HG02642 (cell line): Measurements from ENCODE around the gene GARS1.
"Not testable (repeated sequence)": the region's sequence is repeated elsewhere in the genome, so short reads cannot be mapped to it uniquely, and the experiment has no call there.

Experiments
- ATAC-seq: cut with Tn5 transposase; IDR thresholded peaks from one replicate; pipeline ENCODE4 v1.9.1; 2021; ENCODE audit warnings: mild to moderate bottlenecking; ENCODE audit not compliant: unreplicated experiment, poor library complexity

The GARS1 gene

GRCh38 chr7:30617359-30617758 is 22.7 kb downstream of the GARS1 start:
- ATAC-seq, result no peak

GRCh38 chr7:30618080-30618676 is 23.5 kb downstream of the GARS1 start:
- no peak for ATAC-seq

- ATAC-seq, result no peak
Observed at GRCh38 chr7:30618961-30619360, 24.3 kb downstream of the GARS1 start.

- ATAC-seq, result no peak
Observed at GRCh38 chr7:30625283-30625682, 30.6 kb downstream of the GARS1 start.

- ATAC-seq, result no peak
Observed at GRCh38 chr7:30627026-30627425, 32.3 kb downstream of the GARS1 start.

- peak; percentile 60 for ATAC-seq
Observed at GRCh38 chr7:30630986-30631385, 36.3 kb downstream of the GARS1 start.

- no peak for ATAC-seq
Observed at GRCh38 chr7:30633223-30633622, 38.5 kb downstream of the GARS1 start.

GRCh38 chr7:30634193-30634626 is 39.5 kb downstream of the GARS1 start:
- peak; percentile 42 for ATAC-seq

- ATAC-seq, result no peak
Observed at GRCh38 chr7:30634634-30635201, 40.0 kb downstream of the GARS1 start.

GRCh38 chr7:30635798-30636197 is 41.1 kb downstream of the GARS1 start:
- ATAC-seq, result no peak

GRCh38 chr7:30642322-30642721 is 47.6 kb downstream of the GARS1 start:
- not testable (repeated sequence) for ATAC-seq

GRCh38 chr7:30642789-30643188 is 48.1 kb downstream of the GARS1 start:
- no peak for ATAC-seq

- no peak for ATAC-seq
Observed at GRCh38 chr7:30644286-30644955, 49.7 kb downstream of the GARS1 start.

- no peak for ATAC-seq
Observed at GRCh38 chr7:30645661-30646060, 51.0 kb downstream of the GARS1 start.

GRCh38 chr7:30646154-30646553 is 51.5 kb downstream of the GARS1 start:
- no peak for ATAC-seq

- no peak for ATAC-seq
Observed at GRCh38 chr7:30647589-30648364, 53.1 kb downstream of the GARS1 start.

GRCh38 chr7:30648744-30649540 is 54.3 kb downstream of the GARS1 start:
- no peak for ATAC-seq

GRCh38 chr7:30649717-30650420 is 55.2 kb downstream of the GARS1 start:
- no peak for ATAC-seq

- no peak for ATAC-seq
Observed at GRCh38 chr7:30650421-30650808, 55.7 kb downstream of the GARS1 start.

GRCh38 chr7:30652132-30652531 is 57.5 kb downstream of the GARS1 start:
- no peak for ATAC-seq
